Heart left ventricle (tissue), 13 donors: ENCODE data around the gene CHST11.

Experiments
- CTCF ChIP-seq, 12 donors: fragments of 200-600 bp; sonication (generic) in 4 of 12; IDR thresholded peaks; one replicate each; pipeline versions ENCODE4 v1.5.0 to v1.8.0; 2018 to 2022; ENCODE audit warnings: antibody characterized with exemption in 12 of 12, mild to moderate bottlenecking in 5 of 12
- POLR2A ChIP-seq, 2 donors: fragments of 450-650 bp; IDR thresholded peaks; one replicate each; pipeline ENCODE4 v1.6.1; 2017; ENCODE audit warnings: antibody characterized with exemption in 2 of 2, mild to moderate bottlenecking in 2 of 2, moderate library complexity in 2 of 2
- donor health status: ischemic (EF 13 %, LVEDD 7.1; RV severe dilation, severe dysfunction).
- donor health status: DM: no; HTN: yes; CAD: no.
- donor health status: DM: no; HTN: no; CAD: no.
- donor health status: ischemic (EF 25% LVEDD 6.9; RV normal size, moderate dysfunction).
- donor health status: ischemic (EF 25% LVEDD 5.7; RV mildly dilated, moderate dysfunction).
- donor health status: ischemic (EF 35%, LVEDD 5.7; RV mildly dilated, moderate dysfunction).
- donor health status: nonischemic (EF 11% LVEDD 7.7; RV severe dilation, severe dysfunction).
- donor health status: DM: yes; HTN: yes; CAD: no.
- donor health status: PGD.
- donor health status: ischemic (EF 29% LVEDD 5.4; RV normal size, mild dysfunction).
- donor health status: nonischemic (EF 23%, LVEDD 6.1; RV moderate dilation, normal function).

- TF ChIP-seq CTCF (IDR thresholded peaks at IDR 0.05) (no peak), POLR2A (IDR thresholded peaks at IDR 0.05) (no peak)
These were observed 176.0 kb downstream of the CHST11 start for GRCh38 chr12:104632724-104633201.
